GM18505 (cell line): ENCODE data around the gene OR6C76.
"Not testable (repeated sequence)": the region's sequence is repeated elsewhere in the genome, so short reads cannot be mapped to it uniquely, and the experiment has no call there.

Experiments
- ATAC-seq: cut with Tn5 transposase; IDR thresholded peaks from one replicate; pipeline ENCODE4 v1.9.1; 2021; ENCODE audit not compliant: unreplicated experiment
- POLR2A ChIP-seq: IDR thresholded peaks from 4 replicates; pipeline ENCODE4 v1.6.1; 2011; ENCODE audit warnings: borderline replicate concordance; ENCODE audit not compliant: insufficient read depth, insufficient read length; ENCODE audit errors: extremely low read depth

Gene OR6C76

DNA sequence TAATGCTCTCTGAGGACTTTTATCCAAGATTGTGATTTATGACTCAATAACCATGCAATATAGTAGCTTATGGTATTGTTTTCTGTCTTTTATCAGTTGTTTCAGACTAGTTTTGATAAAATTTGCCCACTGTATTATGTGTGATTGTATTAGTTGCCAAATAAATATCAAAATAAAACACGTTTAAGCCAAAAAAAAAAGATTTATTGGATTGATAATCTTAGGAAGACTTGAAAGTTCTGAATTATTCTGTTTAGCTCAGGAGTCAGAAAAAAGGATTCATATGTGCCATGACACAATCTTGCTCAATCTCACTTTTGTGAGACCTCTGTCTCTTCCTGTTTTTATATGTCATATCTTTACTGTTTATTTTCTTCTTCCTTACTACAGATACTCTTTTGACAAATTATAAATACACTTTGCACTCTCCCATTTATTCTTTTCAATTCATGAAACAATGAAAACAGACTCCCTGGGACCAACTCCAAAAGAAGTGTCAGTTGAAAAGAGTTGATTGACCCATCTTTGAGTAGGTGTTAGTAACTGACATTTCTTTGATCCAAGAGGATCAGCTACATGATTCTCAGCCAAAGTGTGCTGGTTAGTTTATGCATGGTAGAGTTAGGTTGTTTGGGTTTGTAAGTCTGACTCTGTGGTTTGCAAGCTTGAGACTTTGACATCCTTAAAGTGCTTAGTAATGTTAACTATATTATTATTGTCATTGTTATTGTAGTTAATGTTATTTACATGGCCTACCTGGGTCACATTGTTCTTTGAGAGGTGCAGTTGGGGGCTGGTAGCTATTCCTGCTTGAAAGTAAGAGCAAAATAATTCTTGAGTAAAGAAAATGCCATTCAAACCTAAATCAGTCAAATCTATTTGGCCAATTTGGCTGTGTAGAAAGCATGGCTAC, 2.5 kb downstream of the OR6C76 start:
- TF ChIP-seq POLR2A, result no peak

GRCh38 chr12:55441233-55441632, 15.2 kb downstream of the OR6C76 start:
- not testable (repeated sequence) for ATAC-seq

More for the DNA sequence above, 2.5 kb downstream of the OR6C76 start:
- no peak for ATAC-seq

DNA sequence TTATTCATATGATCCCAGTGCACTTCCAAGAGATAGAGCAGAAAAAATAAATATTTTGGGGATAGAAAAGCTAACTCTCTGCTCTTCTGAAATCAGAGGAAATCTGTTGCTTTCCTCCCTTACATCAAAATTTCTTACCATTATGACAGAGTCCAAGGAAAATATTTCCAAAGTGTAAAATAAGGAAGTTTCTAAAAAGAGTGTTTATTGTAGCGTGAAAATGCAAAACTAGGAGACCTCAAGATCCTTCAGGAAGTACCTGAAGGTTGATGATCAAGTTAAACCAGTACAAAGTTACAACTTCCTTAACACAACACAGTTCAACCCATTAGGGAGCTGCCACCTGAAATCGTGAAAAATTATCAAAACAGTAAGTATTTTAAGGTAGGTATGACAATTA, 17.7 kb downstream of the OR6C76 start, which contains the start of gene OR6C2:
Gene OR6C2 (plus strand): TSS at position 301 of the 400 bp plus-strand sequence. CDS start 8,138 bp downstream, outside the sequence.
- ATAC-seq, result no peak
- no peak for TF ChIP-seq POLR2A

- no peak for TF ChIP-seq POLR2A
- ATAC-seq, result no peak
These were observed 19.3 kb downstream of the OR6C76 start for GRCh38 chr12:55445357-55445756.

DNA sequence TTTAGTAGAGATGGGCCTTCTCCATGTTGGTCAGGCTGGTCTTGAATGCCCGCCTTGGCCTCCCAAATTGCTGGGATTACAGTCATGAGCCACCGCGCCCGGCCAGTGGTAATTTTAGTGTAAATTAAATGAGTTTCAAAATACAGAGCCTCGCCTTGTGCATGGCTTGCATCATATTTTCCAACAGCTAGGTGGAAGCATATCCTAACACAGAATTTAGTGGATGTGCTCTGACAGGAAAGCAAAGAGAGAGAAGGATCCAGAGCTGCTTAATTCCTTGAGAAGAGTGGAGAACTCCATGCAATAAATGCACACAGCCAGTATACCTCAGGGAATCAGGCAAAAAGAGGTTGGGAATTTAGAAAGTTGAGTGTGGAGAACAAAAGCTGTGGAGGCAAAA, 20.3 kb downstream of the OR6C76 start:
- no peak for TF ChIP-seq POLR2A

GRCh38 chr12:55448825-55449224, 22.8 kb downstream of the OR6C76 start:
- ATAC-seq, result no peak
- TF ChIP-seq POLR2A, result no peak

More for the DNA sequence above, 20.3 kb downstream of the OR6C76 start:
- no peak for ATAC-seq

DNA sequence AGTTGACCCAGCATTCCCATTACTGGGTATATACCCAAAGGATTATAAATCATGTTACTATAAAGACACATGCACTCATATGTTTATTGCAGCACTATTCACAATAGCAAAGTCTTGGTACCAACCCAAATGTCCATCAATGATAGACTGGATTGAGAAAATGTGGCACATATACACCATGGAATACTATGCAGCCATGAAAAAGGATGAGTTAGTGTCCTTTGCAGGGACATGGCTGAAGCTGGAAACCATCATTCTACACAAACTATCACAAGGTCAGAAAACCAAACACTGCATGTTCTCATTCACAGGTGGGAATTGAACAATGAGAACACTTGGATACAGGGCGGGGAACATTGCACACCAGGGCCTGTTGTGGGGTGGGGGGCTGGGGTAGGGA, 38.9 kb downstream of the OR6C76 start:
- not testable (repeated sequence) for ATAC-seq

- TF ChIP-seq POLR2A, result no peak
- peak; percentile 93 for ATAC-seq
These were observed 41.8 kb downstream of the OR6C76 start for GRCh38 chr12:55467836-55468235.

DNA sequence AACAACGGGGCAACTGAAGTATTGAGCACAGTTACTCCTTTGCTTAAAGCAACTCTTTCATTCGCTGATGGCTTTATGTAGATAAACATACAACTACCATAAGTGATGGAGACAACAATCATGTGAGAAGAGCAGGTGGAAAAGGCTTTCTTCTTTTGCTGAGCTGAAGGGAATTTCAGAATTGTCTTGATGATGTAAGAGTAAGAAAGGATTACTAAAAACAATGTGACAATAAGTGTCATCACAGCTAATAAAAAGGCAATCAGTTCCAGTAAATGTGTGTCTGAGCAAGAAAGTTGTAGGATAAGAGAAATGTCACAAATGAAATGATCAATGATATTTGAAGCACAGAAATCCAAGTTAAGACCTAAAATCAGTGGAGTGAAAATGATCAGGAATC, 43.2 kb downstream of the OR6C76 start:
- no peak for ATAC-seq
- no peak for TF ChIP-seq POLR2A

DNA sequence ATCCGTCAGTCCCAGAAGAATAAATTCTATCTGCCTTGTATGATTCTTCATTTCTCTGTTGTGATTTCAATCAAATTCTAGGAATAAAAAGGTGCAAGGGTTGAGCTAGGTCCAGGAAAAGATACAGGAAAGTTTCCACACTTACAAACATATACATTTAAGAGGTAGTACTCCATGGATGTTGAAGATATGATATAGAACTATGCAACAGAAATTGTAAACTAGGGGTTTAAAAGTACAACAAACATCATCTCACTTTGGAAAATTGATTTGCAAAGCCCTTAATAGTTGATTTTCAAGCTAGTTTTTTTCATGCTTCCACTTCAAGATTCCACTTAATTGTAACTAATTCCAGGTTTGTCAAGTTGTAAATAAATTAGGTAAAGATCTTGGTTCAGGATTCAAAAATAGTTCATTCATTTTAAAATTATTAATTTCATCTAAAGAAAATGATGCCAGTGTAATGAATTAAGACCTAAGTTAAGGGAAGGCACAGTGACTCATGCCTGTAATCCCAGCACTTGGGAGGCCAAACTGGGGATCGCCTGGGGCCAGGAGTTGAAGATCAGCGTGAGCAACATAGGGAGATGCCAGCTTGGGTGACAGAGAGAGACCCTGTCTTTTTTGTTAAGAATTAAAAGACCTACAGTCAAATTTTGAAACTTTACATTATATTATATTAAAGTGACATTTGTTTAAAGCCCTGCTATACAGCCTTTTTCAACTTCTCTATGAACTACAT, 44.2 kb downstream of the OR6C76 start, which contains the start of gene OR6C70:
Gene OR6C70 (minus strand): TSS at position 51 of the 742 bp plus-strand sequence. CDS start 0 bp downstream, at position 51.
- no peak for ATAC-seq
- TF ChIP-seq POLR2A, result no peak

DNA sequence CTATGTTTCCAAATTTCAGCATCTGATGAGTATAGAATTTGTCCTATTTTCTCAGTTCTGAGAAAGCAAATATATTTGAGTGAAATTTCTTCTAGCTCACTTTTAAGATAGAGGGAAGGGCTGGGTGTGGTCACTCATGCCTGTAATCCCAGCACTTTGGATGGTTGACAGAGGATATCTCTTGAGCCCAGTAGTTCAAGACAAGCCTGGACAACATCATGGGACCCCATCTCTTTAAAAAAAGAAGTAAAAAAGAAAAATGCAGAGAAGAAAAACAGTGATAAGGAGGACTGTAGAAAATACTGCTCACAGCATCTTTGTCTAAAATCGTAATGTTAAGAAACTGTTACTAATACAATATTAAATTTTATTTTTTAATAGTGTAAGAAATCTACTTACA, 46.2 kb downstream of the OR6C76 start:
- TF ChIP-seq POLR2A, result no peak
- ATAC-seq, result no peak
